Fibroblast of lung (primary cell): ENCODE results near the gene CNST.

Experiments
- EZH2 ChIP-seq: IDR thresholded peaks from 2 replicates; pipeline ENCODE4 v1.5.1; 2012; ENCODE audit warnings: low read length, control low read depth, mild to moderate bottlenecking; ENCODE audit errors: missing control alignments
- TF ChIP-seq, protein P1 (sequence below), 2 donors: IDR thresholded peaks in 1 of 2; conservative IDR thresholded peaks in 1 of 2; 1 replicate in 1 of 2; 2 replicates in 1 of 2; pipeline ENCODE4 v1.5.1; 2011 to 2012; ENCODE audit warnings: low read length in 2 of 2, control low read depth in 1 of 2, inconsistent platforms in 1 of 2, low read depth in 1 of 2, mild to moderate bottlenecking in 1 of 2

DNA sequence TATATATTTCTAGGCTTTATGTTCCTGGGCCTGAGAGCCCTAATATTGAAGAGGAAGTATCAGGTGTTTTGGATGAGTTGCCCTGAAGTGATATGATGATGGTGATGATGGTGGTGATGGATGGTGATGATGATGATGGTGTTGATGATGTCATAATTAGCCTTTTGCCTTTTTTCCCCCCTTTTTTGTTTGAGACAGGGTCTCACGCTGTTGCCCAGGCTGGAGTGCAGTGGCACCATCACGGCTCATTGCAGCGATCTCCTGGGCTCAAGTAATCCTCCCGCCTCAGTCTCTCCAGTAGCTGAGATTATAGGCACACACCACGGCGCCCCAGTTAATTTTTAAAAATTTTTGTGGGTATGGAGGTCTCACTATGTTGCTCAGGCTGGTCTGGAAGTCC is 76.5 kb downstream of the CNST start:
- TF ChIP-seq, protein P1, sequence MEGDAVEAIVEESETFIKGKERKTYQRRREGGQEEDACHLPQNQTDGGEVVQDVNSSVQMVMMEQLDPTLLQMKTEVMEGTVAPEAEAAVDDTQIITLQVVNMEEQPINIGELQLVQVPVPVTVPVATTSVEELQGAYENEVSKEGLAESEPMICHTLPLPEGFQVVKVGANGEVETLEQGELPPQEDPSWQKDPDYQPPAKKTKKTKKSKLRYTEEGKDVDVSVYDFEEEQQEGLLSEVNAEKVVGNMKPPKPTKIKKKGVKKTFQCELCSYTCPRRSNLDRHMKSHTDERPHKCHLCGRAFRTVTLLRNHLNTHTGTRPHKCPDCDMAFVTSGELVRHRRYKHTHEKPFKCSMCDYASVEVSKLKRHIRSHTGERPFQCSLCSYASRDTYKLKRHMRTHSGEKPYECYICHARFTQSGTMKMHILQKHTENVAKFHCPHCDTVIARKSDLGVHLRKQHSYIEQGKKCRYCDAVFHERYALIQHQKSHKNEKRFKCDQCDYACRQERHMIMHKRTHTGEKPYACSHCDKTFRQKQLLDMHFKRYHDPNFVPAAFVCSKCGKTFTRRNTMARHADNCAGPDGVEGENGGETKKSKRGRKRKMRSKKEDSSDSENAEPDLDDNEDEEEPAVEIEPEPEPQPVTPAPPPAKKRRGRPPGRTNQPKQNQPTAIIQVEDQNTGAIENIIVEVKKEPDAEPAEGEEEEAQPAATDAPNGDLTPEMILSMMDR (conservative IDR thresholded peaks at IDR 0.05 in 1 of 2, IDR thresholded peaks at IDR 0.05 in 1 of 2; ENCODE audit: low read depth in 1 of 2, low read length in 2 of 2) = no peak
- no peak for TF ChIP-seq EZH2
